Neutrophil (primary cell): ENCODE measurements around the gene CD300LB.

Experiments
- H3K27ac ChIP-seq: fragments of 200-600 bp; sonication (generic); 2 replicates; pipeline ENCODE4 v1.5.1; 2016; ENCODE audit warnings: mild to moderate bottlenecking, moderate library complexity
- H3K27me3 ChIP-seq: fragments of 200-600 bp; sonication (generic); 2 replicates; pipeline ENCODE4 v1.6.0; 2016; ENCODE audit warnings: mild to moderate bottlenecking
- H3K36me3 ChIP-seq: fragments of 200-600 bp; sonication (generic); 2 replicates; pipeline ENCODE4 v1.5.1; 2017
- H3K4me1 ChIP-seq, 2 experiments: fragments of 200-600 bp in 1 of 2; sonication (generic) in 1 of 2; 1 replicate in 1 of 2; 2 replicates in 1 of 2; pipeline versions ENCODE4 v1.5.1 to v1.6.1; 2013 to 2016; ENCODE audit warnings: low read depth in 1 of 2, low read length in 1 of 2, mild to moderate bottlenecking in 1 of 2, moderate library complexity in 1 of 2; ENCODE audit not compliant: control insufficient read depth in 1 of 2, insufficient read depth in 1 of 2
- H3K4me3 ChIP-seq, 2 experiments: fragments of 200-600 bp in 1 of 2; sonication (generic) in 1 of 2; 1 replicate in 1 of 2; 2 replicates in 1 of 2; pipeline ENCODE4 v1.5.1; 2013 to 2016; ENCODE audit warnings: low read depth in 1 of 2, low read length in 1 of 2, mild to moderate bottlenecking in 1 of 2, moderate library complexity in 1 of 2
- H3K9me3 ChIP-seq: fragments of 200-600 bp; sonication (generic); 2 replicates; pipeline ENCODE4 v1.5.1; 2016
- TF ChIP-seq, protein P1 (sequence below): fragments of 200-600 bp; sonication (generic); IDR thresholded peaks from 2 replicates; pipeline ENCODE4 v1.5.1; 2016; ENCODE audit warnings: antibody characterized with exemption

The CD300LB gene

DNA sequence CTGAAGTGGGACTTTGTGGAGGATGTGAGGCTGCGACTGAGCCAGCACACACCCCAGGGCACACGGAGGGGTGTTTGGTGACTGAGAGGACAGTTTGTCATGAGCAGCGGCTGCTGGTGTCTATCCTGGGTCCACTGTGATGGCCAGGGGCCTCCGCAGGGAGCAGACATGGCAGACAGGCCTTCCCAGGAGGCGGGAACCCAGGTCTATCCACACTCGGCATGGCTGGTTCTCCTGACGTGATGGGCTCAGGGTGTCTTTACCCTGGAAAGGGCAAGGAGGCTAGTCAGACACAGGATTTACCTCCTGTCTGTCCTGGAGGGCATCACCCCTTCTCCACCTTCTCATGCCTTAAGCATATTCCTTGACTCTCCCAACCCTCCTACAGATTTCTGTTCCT is 15.3 kb upstream of the CD300LB start:
- Histone ChIP-seq H3K9me3 (no peaks in the 10 kb centered on the region), H3K4me1 (peaks cover 0 to 7% of the 10 kb centered on the region in 2 experiments), H3K4me3 (no peak overlapping the region), H3K27me3 (no peaks in the 10 kb centered on the region), H3K27ac (no peak overlapping the region), H3K36me3 (no peaks in the 10 kb centered on the region)
- TF ChIP-seq, protein P1, sequence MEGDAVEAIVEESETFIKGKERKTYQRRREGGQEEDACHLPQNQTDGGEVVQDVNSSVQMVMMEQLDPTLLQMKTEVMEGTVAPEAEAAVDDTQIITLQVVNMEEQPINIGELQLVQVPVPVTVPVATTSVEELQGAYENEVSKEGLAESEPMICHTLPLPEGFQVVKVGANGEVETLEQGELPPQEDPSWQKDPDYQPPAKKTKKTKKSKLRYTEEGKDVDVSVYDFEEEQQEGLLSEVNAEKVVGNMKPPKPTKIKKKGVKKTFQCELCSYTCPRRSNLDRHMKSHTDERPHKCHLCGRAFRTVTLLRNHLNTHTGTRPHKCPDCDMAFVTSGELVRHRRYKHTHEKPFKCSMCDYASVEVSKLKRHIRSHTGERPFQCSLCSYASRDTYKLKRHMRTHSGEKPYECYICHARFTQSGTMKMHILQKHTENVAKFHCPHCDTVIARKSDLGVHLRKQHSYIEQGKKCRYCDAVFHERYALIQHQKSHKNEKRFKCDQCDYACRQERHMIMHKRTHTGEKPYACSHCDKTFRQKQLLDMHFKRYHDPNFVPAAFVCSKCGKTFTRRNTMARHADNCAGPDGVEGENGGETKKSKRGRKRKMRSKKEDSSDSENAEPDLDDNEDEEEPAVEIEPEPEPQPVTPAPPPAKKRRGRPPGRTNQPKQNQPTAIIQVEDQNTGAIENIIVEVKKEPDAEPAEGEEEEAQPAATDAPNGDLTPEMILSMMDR = no peak

DNA sequence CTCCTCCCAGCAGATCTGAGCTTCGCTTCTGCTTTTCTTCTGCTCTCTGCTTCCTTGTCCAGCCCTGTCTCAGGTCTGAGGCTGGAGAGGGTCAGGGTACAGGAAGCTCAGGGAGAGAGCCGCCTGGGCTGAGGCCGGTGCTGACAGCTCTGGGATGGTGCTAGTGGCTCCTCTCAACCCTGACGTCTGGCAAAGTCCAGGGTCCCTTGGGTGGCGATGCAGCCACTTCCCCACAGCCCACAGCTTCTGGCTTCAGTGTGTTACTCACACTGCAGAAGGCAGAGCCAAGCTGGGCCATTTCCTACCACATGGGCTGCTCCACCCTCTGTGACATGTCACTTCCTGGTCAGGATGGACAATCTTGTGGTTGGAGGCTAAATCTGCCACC is 14.6 kb upstream of the CD300LB start, which contains the start of gene CD300C:
CD300C (minus strand) TSS at position 273 of the 388 bp plus-strand sequence. CDS start 333 bp downstream, outside the sequence.
- no peaks in the 10 kb centered on the region for H3K9me3 ChIP-seq
- peak within 1 kb of the TSS; percentile 61 for H3K27ac ChIP-seq
- no peaks in the 10 kb centered on the region for H3K36me3 ChIP-seq
- TF ChIP-seq, protein P1 = no peak
- H3K4me1 ChIP-seq = peaks cover 0 to 7% of the 10 kb centered on the region in 2 experiments
- no peak within 1 kb of the TSS for H3K4me3 ChIP-seq
- H3K27me3 ChIP-seq = no peaks in the 10 kb centered on the region

- Histone ChIP-seq H3K27ac (peak overlapping the region; percentile 61), H3K36me3 (no peaks in the 10 kb centered on the region), H3K9me3 (no peaks in the 10 kb centered on the region), H3K4me1 (peaks cover 0 to 7% of the 10 kb centered on the region in 2 experiments), H3K27me3 (no peaks in the 10 kb centered on the region), H3K4me3 (no peak overlapping the region)
- TF ChIP-seq, protein P1 = no peak
These were observed 13.9 kb upstream of the CD300LB start for GRCh38 chr17:74544991-74545842.

- no peaks in the 10 kb centered on the region for H3K27me3 ChIP-seq
- TF ChIP-seq, protein P1 = no peak
- H3K4me1 ChIP-seq = peaks cover 0 to 7% of the 10 kb centered on the region in 2 experiments
- no peak overlapping the region for H3K27ac ChIP-seq
- H3K36me3 ChIP-seq = no peaks in the 10 kb centered on the region
- H3K4me3 ChIP-seq = no peak overlapping the region
- H3K9me3 ChIP-seq = no peaks in the 10 kb centered on the region
These were observed 12.9 kb upstream of the CD300LB start for GRCh38 chr17:74543891-74544760.

GRCh38 chr17:74543406-74543805 is 12.1 kb upstream of the CD300LB start:
- TF ChIP-seq, protein P1 = no peak
- H3K27me3 ChIP-seq = no peaks in the 10 kb centered on the region
- no peak overlapping the region for H3K4me3 ChIP-seq
- H3K9me3 ChIP-seq = no peaks in the 10 kb centered on the region
- no peaks in the 10 kb centered on the region for H3K36me3 ChIP-seq
- H3K4me1 ChIP-seq = peaks cover 0 to 7% of the 10 kb centered on the region in 2 experiments
- H3K27ac ChIP-seq = no peak overlapping the region
